IPS-NIHi7 (cell line): ENCODE measurements around the gene BEGAIN.

Experiments
- DNase-seq: peaks from one replicate; pipeline ENCODE4 v3.0.0; 2012; ENCODE audit warnings: mixed read lengths; ENCODE audit errors: extremely low spot score

BEGAIN gene

GRCh38 chr14:100581228-100582145 lies 5.7 kb downstream of the BEGAIN start:
- no peak for DNase-seq

- DNase-seq, result no peak
Measured at GRCh38 chr14:100580316-100581227, 6.6 kb downstream of the BEGAIN start.

- no peak for DNase-seq
Measured at GRCh38 chr14:100578552-100578951, 8.7 kb downstream of the BEGAIN start.

GRCh38 chr14:100577986-100578431 lies 9.2 kb downstream of the BEGAIN start:
- no peak for DNase-seq

- DNase-seq, result no peak
Measured at GRCh38 chr14:100577321-100577985, 9.8 kb downstream of the BEGAIN start.

GRCh38 chr14:100576091-100577085 lies 10.8 kb downstream of the BEGAIN start:
- DNase-seq, result no peak

GRCh38 chr14:100575266-100575995 lies 11.8 kb downstream of the BEGAIN start:
- no peak for DNase-seq

GRCh38 chr14:100574642-100575031 lies 12.6 kb downstream of the BEGAIN start:
- no peak for DNase-seq

- no peak for DNase-seq
Measured at GRCh38 chr14:100573757-100574641, 13.2 kb downstream of the BEGAIN start.

- peak; percentile 88 for DNase-seq
Measured at GRCh38 chr14:100573002-100573756, 14.0 kb downstream of the BEGAIN start.

- no peak for DNase-seq
Measured at GRCh38 chr14:100572543-100572942, 14.7 kb downstream of the BEGAIN start.

- no peak for DNase-seq
Measured at GRCh38 chr14:100571837-100572236, 15.4 kb downstream of the BEGAIN start.

- DNase-seq, result no peak
Measured at GRCh38 chr14:100570726-100571454, 16.3 kb downstream of the BEGAIN start.

GRCh38 chr14:100569734-100570286 lies 17.4 kb downstream of the BEGAIN start:
- DNase-seq, result no peak

GRCh38 chr14:100568998-100569733 lies 18.1 kb downstream of the BEGAIN start:
- DNase-seq, result no peak
